NB4 (cell line): ENCODE measurements around the gene KATNB1.
"Not testable (repeated sequence)": the region's sequence is repeated elsewhere in the genome, so short reads cannot be mapped to it uniquely, and the experiment has no call there.

Source experiments
- DNase-seq: peaks from one replicate; pipeline ENCODE4 v3.0.0; 2010; ENCODE audit warnings: low read depth
- H3K4me3 ChIP-seq: one replicate; pipeline ENCODE4 v1.5.1; 2011; ENCODE audit warnings: mild to moderate bottlenecking, low read depth, low read length, moderate library complexity
- MYC ChIP-seq: IDR thresholded peaks from 2 replicates; pipeline ENCODE4 v1.6.1; 2011; ENCODE audit warnings: low read depth, low read length
- POLR2A ChIP-seq: IDR thresholded peaks from 2 replicates; pipeline ENCODE4 v1.6.1; 2011; ENCODE audit warnings: mild to moderate bottlenecking; ENCODE audit not compliant: insufficient read length; ENCODE audit errors: extremely low read depth
- TF ChIP-seq, protein P1 (sequence below): IDR thresholded peaks from one replicate; pipeline ENCODE4 v1.5.1; 2012; ENCODE audit warnings: low read depth, low read length
- TF ChIP-seq, protein P2 (sequence below): IDR thresholded peaks from 2 replicates; pipeline ENCODE4 v1.6.1; 2011; ENCODE audit warnings: low read depth, low read length

The KATNB1 gene

GRCh38 chr16:57742543-57742942 is 7.0 kb downstream of the KATNB1 start:
- DNase-seq = no peak
- H3K4me3 ChIP-seq = no peak overlapping the region
- TF ChIP-seq, protein P1, sequence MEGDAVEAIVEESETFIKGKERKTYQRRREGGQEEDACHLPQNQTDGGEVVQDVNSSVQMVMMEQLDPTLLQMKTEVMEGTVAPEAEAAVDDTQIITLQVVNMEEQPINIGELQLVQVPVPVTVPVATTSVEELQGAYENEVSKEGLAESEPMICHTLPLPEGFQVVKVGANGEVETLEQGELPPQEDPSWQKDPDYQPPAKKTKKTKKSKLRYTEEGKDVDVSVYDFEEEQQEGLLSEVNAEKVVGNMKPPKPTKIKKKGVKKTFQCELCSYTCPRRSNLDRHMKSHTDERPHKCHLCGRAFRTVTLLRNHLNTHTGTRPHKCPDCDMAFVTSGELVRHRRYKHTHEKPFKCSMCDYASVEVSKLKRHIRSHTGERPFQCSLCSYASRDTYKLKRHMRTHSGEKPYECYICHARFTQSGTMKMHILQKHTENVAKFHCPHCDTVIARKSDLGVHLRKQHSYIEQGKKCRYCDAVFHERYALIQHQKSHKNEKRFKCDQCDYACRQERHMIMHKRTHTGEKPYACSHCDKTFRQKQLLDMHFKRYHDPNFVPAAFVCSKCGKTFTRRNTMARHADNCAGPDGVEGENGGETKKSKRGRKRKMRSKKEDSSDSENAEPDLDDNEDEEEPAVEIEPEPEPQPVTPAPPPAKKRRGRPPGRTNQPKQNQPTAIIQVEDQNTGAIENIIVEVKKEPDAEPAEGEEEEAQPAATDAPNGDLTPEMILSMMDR = no peak
- TF ChIP-seq POLR2A (no peak), MYC (no peak)
- TF ChIP-seq, protein P2, sequence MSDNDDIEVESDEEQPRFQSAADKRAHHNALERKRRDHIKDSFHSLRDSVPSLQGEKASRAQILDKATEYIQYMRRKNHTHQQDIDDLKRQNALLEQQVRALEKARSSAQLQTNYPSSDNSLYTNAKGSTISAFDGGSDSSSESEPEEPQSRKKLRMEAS = no peak

DNA sequence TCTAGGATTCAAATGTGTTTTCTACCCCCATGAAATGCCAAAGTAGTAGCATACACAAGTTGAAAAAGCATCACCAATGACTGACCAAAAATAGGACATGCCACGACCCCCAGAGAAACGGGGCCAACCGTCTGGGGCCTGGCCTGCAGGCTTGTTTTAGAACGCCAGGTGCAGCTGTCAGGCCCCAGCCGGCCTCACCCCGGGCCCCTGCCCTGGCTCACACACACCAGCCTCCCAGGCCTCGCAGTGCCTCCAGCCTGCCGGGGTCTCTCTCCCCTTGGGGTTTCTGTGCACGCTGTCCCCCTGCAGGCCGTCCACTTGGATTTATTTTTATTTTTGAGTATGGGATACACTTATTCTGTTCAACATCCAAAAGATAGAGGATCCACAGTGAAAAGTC is 7.9 kb downstream of the KATNB1 start:
- TF ChIP-seq MYC = no peak
- TF ChIP-seq, protein P2 = no peak
- TF ChIP-seq, protein P1 = no peak
- no peak for TF ChIP-seq POLR2A
- DNase-seq = no peak

GRCh38 chr16:57743886-57744641 is 8.5 kb downstream of the KATNB1 start:
- no peak overlapping the region for H3K4me3 ChIP-seq
- TF ChIP-seq, protein P1 = no peak
- TF ChIP-seq, protein P2 = no peak
- TF ChIP-seq MYC (no peak), POLR2A (no peak)
- DNase-seq = no peak

More for the DNA sequence above, 7.9 kb downstream of the KATNB1 start:
- H3K4me3 ChIP-seq = no peak overlapping the region

GRCh38 chr16:57744642-57744903 is 9.0 kb downstream of the KATNB1 start:
- TF ChIP-seq, protein P1 = no peak
- TF ChIP-seq, protein P2 = no peak
- no peak for TF ChIP-seq MYC
- no peak for TF ChIP-seq POLR2A

GRCh38 chr16:57745768-57746167 is 10.2 kb downstream of the KATNB1 start:
- no peak for DNase-seq
- H3K4me3 ChIP-seq = no peak overlapping the region
- TF ChIP-seq, protein P1 = no peak
- no peak for TF ChIP-seq POLR2A
- no peak for TF ChIP-seq MYC
- TF ChIP-seq, protein P2 = no peak

More at GRCh38 chr16:57744642-57744903, 9.0 kb downstream of the KATNB1 start:
- no peak overlapping the region for H3K4me3 ChIP-seq
- DNase-seq = no peak

DNA sequence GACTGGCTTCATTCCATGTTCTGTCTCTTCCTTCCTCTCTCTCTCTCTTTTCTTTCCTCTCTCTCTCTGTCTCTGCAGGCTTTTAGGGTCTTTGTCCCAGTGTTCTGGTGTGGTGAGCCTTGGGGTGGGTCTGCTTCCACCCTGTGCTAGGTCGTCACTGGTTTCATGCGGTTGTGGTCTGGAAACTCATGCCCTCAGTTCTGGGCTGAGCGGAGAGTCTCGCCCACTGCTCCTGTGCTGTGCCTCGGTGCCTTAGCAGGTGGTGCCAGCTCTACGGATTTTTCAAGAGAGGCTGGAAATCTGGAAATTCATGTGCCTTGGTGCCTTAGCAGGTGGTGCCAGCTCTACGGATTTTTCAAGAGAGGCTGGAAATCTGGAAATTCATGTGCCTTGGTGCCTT is 10.7 kb downstream of the KATNB1 start:
- H3K4me3 ChIP-seq, DNase-seq: not testable (repeated sequence)
